ENCODE results near the gene AFG1L.
"Not testable (repeated sequence)": the region's sequence is repeated elsewhere in the genome, so short reads cannot be mapped to it uniquely, and the experiment has no call there.

Gene AFG1L

DNA sequence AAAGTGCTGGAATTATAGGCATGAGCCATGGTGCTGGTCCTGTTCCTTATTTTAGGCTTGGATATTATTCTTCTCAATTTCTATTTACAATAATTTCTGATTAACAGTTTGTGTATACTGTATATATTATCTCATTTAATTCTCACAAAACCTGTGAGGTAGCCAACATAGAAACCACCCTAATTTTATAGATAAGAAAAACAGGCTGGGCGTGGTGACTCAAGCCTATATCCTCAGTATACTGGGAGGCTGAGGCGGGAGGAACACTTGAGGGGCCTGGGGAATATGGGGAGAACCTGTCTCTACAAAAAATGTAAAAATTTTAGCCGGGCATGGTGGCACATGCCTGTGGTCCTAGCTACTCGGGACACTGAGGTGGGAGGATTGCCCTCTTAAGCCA lies 3.8 kb upstream of the AFG1L start:
- no peak for DNase-seq

DNA sequence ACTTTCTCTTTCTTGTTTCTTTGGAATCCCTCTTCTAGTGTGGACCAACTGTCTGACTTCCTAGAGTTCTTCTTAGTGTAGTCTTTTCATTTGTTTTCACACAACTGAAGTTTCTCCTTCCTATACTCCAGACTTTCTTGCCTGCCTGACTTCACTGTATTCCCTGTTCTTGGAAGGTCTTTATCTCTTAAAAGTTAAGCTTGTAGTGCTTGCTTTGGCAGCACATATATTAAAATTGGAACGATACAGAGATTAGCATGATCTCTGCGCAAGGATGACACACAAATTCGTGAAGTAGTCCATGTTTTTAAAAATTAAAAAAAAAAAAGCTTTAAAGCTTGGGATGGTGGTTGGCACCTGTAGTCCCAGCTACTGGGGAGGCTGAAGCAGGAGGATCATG lies 2.3 kb upstream of the AFG1L start:
- DNase-seq: not testable (repeated sequence)

DNA sequence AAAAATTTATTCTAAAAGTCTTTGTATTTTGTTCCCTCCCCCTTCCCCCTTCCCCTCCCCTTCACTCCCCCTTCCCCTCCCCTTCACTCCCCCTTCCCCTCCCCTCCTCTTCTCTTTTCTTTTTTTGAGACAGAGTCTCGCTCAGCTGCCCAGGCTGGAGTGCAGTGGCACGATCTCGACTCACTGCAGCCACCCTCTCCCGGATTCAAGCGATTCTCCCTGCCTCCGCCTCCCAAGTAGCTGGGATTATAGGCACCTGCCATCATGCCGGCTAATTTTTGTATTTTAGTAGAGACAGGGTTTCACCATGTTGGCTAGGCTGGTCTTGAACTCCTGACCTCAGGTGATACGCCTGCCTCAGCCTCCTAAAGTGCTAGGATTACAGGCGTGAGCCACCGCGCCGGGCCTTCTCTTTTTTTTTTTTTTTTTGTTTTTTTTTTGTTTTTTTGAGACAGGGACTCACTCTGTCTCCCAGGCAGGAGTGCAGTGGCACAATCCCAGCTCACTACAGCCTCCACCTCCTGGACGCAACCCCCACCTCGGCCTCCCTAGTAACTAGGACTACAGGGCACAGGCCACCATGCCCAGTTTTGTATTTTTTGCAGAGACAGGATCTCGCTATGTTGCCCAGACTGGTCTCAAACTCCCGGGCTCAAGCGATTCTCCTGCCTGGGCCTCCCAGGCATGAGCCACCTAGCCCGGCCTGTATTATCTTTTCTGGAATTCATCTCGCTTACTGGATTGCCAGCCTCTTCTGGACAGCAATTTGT lies 1.1 kb upstream of the AFG1L start:
- no peak for DNase-seq

DNA sequence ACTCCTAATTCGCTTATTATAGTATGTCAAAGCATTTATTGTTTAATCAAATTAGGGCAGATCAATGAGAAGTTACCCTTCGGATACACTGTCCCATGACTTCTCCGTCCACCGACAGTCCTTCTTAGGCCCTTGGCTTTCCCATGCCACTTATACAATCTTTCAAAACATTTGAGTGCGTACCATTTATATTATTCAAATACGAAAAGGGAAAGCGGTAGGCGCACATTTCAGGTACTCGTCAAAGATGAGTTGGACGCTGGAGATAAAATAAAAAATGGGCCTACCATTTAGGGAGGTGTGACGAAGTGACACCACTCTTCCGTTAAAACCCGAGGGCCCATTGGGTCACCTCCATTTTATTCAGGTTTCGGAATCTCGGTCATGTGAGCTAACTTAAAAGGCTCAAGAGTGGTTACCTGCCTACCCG lies 542 bp upstream of the AFG1L start:
- DNase-seq: no peak

DNA sequence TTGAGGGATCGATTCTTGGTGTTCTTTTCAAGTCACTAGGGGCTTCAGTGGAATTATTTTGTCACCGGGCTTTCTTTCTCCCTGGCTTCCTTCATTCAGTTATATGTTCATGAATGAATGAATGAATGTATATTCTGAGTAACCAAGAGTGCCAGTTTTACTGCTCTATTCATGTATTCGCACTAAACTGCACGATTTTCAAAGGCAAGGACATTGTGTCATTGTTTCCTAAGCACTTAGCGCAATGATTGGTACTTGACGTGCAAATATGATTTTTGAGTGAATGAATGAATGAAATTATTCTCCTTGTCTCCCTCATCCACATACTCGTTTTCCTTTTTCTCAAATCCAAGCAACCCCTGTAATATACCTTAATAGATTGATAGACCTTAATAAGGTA lies 822 bp downstream of the AFG1L start:
- no peak for DNase-seq

DNA sequence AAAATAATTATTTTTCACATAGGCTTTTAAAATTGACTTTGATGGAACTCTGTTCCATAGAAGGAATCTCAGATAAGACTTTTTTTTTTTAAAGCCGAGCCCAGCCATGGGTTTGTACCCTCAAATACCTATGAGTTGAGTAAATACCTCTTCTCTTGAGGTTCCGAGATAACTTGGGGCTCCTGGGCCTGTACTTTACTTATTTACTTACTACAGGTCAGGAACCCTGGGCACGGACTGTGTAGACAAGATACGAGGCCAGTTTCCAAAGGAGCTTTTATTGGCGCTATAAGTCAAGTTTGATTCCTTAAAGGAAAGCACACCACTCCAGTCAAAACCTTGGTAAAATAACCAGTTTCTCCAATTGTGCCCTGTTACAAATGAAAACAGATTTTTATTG lies 7.5 kb downstream of the AFG1L start:
- no peak for DNase-seq

DNA sequence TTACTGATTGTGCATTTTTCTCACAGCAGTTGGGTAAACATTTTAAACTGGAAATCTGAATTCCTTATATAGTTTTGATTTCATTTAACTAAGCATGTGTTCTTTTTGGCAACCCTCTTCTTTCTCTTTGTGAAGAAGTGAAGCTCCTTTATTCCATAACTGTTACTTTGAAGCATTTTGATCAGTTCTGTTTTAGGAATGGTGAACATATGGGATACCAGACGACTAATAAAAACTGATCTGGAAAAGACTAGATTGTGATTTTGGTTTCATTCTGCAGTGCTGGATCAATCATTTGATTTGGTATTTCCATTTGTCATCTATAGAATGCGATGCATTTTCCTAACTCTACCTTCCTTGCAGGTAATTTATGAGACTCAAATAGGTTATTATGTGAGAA lies 9.8 kb downstream of the AFG1L start:
- no peak for DNase-seq

DNA sequence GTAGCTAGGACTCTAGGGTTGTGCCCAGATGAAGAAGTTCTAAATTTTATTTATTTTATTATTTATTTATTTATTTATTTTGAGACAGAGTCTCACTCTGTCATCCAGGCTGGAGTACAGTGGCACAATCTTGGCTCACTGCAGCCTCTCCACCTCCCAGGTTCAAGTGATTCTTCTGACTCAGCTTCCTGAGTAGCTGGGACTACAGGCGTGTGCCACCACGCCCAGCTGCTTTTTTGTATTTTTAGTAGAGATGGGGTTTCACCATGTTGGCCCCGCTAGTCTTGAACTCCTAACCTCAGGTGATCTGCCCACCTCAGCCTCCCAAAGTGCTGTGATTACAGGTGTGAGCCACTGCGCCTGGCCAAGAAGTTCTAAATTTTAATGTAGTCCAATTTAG lies 13.8 kb downstream of the AFG1L start:
- not testable (repeated sequence) for DNase-seq

DNA sequence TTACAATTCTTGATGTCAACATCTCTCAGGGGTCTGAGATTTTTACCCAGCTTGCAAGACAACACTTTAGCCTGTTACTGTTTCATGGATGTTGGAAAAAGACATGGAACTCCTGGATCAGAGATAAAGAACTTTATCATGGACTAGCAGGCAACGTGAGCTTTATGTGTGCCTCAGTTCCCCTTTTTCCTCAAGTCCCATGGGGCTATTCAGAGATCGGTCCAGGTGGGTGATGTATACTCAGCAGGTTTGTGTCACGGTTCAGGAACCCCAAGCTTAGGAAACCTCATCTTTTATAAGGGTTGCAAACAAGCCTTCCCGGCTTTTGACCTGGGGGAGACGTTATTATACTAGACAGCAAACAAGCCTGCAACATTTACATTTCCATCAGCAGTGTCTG lies 15.0 kb downstream of the AFG1L start:
- no peak for DNase-seq

DNA sequence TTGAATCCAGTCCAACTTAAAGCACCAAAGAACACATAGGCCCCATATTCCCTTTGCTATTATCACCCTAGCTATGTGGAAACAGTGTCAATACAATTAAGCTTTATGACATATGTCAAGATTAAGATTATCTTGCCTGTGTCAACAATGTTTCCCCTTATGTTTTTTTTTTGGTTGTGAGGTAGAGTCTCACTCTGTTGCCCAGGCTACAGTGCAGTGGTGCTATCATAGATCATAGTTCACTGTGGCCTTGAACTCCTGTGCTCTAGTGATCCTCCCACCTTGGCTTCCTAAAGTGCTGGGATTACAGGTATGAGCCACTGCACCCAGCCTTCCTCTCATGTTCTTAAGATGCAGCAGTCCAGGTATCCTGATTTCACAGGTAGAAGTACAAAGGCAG lies 17.8 kb downstream of the AFG1L start:
- DNase-seq: no peak

DNA sequence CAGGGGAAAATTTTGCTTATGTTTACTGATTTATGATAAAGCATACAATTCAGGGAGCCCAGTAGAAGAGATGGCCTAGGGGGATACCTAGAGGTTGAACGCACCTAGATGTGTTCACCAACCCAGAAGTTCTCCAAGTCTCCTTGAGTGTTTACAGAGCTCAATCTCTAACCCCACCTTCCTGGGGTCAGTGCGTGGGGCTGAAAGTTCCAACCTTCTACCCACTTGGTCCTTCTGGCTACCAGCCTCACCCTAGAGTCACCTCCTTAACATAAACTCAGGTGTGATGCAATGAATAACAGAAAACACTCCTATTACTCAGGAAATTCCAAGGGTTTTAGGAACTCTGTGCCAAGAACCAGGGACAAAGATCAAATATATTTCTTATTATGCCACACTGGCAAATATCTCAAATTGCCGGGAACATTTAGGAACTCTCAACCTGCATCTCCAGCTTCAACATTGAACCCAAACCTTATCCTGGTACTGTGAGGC lies 26.4 kb downstream of the AFG1L start:
- DNase-seq: no peak

DNA sequence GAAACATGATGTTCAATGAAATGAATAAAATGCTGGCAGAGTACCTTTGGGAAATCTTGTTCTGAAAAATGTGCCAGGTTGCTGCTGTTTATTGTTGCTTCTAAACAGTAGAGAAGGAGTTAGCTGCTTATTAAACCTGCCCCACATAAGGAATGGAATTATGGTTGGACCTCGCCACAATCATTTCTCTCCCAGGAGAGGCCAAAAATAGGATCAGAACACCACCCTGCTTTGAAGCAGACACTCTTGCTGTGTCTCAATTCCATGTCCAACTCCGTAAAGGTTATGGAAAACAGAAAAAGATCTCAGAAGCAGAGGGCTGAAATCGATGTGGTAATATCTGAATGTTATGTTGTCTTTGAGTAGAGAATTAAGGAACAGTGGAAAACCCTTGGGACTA lies 27.9 kb downstream of the AFG1L start:
- DNase-seq: no peak

DNA sequence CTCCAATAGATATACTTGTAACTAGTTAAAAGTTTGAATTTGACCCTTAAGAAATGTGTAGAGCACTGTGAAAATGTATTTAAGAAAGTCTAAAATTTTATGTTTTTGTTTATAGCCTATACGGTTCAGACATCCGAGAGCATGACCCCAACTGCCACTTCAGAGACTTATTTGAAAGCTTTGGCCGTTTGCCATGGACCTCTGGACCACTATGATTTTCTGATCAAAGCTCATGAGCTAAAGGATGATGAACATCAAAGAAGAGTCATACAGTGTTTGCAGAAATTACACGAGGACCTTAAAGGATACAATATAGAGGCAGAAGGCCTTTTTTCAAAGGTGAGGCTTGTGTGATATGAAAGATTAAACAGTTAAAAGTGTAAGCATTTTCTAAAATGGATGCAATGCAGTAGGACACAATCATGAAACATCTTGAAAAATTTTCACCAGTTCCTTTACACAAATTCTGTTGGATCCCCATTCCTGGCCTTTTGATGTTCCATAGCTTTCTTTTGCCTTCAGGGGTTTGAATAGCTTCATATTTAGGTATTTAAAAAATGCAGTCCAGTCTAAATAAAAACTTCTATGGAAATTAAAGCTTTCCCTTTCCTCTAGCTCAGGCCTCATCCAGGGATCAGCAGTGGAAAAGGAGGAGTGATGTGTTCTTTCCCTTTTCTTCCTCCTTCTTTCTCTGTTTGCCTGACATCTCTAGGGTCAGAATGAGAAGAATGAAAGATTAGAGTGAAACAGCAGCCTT lies 29.0 kb downstream of the AFG1L start:
- no peak for DNase-seq

DNA sequence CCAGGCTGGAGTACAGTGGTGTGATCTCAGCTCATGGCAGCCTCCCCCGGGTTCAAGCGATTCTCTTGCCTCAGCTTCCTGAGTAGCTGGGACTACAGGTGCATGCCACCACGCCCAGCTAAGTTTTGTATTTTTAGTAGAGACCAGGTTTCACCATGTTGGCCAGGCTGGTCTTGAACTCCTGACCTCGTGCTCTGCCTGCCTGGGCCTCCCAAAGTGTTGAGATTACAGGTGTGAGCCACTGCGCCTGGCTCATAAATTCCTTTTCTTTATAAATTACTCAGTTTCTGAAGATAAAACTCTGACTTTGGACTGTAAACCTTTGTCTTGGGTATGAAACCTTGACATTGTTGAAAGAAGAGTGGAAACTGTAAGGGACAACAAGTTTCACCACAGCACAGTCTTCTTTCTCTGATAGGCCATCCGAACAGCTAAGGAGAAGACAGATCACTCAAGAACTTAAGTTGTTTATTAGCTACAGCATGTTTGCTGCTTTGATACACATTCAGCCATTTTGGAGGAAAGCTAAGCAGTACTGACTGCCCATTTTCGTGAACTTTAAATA lies 35.4 kb downstream of the AFG1L start:
- not testable (repeated sequence) for DNase-seq

DNA sequence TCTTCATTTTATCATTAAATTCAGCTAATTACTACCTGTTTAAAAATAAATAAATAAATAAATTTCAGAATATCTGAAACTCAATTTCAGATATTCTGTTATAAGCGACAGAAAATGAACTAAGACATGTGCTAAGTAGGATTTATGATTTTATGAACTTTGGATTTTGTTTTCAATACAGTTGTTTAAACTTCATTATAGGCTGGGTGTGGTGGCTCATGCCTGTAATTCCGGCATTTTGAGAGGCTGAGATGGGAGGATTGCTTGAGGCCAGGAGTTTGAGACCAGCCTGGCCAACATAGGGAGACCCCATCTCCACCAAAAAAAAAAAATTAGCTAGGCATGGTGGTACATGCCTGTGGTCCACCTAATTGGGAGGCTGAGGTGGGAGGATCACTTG lies 36.0 kb downstream of the AFG1L start:
- no peak for DNase-seq

DNA sequence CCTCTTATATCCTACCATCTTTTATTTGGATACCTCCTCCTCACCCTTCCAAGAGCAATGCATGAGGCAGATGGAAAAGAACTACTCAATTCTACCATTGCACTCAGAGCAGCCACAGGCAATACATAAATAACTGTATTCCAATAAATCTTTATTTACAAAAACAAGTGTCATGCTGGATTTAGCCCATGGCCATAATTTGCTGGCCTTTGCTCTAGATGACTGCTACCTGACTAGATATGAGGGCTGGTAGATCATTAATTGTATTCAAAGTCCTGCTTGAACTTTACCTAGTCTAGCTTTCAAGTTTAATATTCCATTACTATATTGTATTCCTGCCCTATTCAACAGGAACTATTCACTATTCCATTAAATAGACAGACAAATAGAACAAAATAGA lies 37.1 kb downstream of the AFG1L start:
- no peak for DNase-seq

DNA sequence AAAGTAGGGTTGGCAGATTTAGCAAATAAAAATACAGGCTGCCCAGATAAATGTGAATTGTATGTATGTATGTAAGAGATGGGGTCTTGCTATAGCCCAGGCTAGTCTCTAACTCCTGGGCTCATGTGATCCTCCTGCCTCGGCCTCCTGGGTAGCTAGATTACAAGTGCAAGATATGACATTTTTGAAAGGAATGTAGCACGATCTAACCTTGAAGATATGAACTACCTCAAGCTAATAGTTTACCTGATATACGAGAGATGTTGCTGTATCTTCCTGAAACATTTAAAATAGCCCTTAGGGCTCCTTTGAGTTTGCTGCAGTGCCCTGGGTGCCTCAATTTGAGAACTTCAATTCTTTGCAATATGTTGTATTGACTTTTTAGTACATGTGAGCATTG lies 42.1 kb downstream of the AFG1L start:
- DNase-seq: no peak

DNA sequence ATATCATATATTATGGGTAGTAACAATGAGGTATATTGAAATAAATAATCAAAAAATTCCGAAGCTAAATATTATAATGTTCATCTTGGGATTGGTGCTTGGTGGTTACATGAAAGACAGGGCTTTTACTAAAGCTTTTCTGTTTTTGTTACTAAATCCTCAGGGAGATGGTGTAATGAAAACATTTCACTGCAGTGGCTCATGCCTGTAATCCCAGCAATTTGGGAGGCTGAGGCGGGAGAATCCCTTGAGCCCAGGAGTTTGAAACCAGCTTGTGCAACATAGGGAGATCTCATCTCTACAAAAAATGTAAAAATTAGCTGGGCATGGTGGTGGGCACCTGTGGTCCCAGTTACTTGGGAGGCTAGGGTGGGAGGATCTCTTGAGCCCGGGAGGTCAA lies 42.9 kb downstream of the AFG1L start:
- no peak for DNase-seq

DNA sequence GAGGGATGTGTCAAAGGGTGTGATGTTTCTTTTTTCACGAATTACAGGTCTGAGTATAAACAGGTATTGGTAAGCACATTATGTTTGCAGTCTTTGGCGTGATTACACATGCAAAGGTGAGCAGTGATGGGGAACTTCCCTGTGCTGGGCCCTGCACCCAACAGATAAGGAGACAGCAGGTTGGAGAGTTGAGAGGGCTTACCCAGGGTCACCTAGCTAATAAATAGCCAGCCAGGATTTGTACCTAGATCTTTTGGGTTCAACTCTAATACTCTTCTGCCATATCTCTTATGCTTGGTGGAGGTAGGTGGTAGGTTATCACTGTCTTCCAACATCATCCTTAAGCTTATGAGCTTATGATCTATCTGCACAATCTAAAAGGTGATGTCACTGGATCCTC lies 46.5 kb downstream of the AFG1L start:
- DNase-seq: no peak

DNA sequence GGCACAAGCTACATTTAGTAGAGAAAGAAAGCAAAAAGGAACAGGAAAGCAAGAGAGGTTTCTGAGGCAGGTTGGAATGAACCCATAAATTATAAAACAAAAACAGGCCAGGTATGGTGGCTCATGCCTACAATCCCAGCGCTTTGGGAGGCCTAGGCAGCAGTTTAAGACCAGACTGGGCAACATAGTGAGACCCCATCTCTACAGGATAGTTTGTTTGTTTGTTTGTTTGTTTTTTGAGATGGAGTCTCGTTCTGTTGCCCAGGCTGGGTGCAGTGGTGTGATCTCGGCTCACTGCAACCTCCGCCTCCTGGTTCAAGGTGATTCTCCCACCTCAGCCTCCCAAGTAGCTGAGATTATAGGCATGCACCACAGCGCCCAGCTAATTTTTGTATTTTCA lies 49.0 kb downstream of the AFG1L start:
- no peak for DNase-seq

DNA sequence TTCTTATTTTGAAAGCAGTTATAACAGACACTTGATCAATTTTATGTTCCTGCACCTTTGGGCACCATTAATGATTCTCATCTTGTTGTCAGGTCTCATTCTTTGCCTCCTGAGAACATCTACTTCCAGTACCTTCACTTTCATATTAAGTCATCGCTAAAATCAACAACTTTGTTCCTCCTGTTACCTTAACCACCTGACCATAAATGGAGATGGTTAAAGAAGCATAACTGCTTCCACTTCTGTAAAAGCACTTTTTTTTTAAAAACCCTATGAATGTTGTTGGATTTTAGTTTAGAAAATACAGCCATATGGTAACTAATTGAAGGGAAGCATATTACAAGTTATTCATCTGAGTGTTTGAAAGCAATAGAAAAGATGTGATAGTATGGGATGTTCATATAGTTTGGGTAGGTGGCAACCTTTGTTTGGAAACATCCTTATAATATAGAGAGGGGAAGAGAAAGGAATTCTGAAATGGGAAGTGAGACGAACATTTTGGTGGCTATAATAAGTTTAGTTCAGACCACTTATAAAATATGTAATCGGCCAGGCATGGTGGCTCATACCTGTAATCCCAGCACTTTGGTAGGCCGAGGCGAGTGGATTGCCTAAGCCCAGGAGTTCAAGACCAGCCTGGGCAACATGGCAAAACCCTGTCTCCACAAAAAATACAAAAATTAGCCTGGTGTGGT lies 53.9 kb downstream of the AFG1L start:
- DNase-seq: no peak

DNA sequence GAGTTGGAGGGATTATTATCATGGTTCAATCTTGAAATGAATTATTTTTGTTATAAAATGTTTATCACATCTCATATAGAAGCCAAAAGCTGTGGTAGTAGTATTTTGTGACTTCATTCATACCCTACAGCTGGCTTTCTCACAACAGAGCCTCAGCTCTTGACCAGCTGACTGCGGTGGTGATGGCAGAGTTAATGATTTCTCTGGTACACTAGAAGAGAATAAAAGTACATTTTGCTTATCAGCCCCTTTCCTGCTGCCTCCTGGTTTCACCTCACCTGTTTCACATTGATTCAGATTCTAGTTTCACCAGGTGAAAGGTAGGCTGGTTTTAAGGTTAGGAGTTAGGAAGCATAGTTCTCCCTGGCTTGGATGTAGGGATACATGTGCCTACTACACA lies 55.7 kb downstream of the AFG1L start:
- DNase-seq: no peak

DNA sequence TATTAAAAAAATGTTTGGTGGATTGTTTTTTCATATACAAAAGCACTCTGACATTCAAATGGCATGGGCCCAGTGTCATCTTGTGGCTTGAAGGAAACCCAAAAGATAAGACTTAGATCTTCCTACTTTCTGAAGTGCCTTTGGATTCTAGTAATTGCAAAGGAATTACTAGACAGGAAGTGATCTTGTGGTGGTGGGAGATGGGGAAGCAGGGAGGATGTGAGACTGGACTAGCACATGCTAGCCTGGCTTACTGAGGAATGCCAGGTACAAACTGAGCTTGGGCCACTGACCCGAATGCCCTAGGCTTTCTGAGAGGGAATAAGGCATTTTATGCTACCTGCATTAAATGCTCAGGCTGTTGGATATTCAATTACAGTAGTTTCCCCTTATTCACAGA lies 59.0 kb downstream of the AFG1L start:
- no peak for DNase-seq

DNA sequence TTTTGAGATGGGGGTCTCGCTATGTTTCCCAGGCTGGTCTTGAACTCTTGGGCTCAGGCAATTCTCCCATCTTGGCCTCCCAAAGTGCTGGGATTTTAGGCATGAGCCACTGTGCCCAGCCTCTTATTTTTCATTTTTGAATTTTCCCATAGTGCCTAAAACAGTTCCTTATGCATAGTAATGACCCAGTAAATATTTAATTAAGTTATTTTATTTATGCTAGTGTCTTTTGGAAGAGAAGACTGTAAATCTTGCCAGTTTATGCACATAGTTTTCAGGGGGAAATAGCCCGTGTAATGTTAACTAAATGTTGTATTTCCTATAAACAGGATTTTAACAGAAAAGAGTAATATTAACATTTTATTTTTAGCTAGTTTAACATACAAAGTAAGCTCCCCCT lies 60.3 kb downstream of the AFG1L start:
- no peak for DNase-seq

Measured in stimulated activated CD4-positive, alpha-beta T cell treated with anti-CD3 and anti-CD28 coated beads, Interleukin-4, amount 100 ng/mL, for 1 hour (primary cell).